ENCODE results near the gene AUNIP. TPM values are rescaled to one million over a fixed set of nuclear protein-coding genes. Genes with fewer than 3 reads are reported as not detected.

AUNIP gene
- total and polyA plus RNA-seq, 2 experiments from 2014 or later, result 2.2 to 2.3 TPM

DNA sequence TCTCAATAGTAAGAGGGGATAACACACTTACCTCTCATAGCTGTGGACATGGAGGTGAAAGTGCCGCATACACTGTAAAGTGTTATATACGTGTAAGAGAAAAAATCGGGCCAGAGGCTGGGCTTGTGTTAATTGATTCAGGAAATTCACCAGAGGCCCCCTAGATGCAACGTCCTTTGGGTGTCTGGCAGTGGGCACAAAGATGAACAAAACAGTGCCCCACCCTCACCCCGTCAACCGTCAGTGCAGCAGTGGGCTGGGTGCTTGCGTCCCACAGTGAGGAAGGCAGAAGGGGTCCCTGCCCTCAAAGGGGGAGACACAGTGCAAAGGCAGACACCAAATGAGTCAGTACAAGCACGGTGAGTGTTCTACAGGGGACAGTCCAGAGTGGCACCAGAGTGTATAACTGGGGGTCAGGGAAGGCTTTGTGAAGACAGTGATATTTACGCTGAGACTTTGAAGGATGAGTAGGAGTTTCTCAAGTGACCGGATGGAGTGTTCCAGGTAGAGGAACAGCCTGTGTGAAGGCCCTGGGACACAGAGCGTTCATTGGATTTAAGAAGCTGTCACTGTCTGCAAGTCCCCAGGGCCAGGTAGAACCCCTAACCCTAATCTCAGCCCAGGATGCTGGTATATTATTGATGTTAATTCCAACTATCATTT lies 46.1 kb downstream of the AUNIP start:
- 82 to 83% methylated on average over 11 of the region's 11 CpGs for WGBS, 2 experiments (ENCODE audit: low coverage in 1 of 2, low lambda C conversion rate in 2 of 2, missing lambda C conversion rate in 2 of 2)
- peaks cover 7% of the 10 kb centered on the region for H3K4me1 ChIP-seq (ENCODE audit: insufficient read depth)
- H3F3A ChIP-seq (ENCODE audit: insufficient read depth), result peaks cover 3% of the 10 kb centered on the region
- no peaks in the 10 kb centered on the region for H4K20me1 ChIP-seq (ENCODE audit: insufficient read depth)
- H3K27me3 ChIP-seq (replicated peaks; ENCODE audit: insufficient read depth), result no peaks in the 10 kb centered on the region
- H3K79me2 ChIP-seq (ENCODE audit: insufficient read depth), result no peaks in the 10 kb centered on the region
- H3K4me2 ChIP-seq (ENCODE audit: unreplicated experiment), result no peak overlapping the region
- H3K9ac ChIP-seq, result no peak overlapping the region
- no peaks in the 10 kb centered on the region for H3K9me2 ChIP-seq (ENCODE audit: insufficient read depth)
- no peak for TF ChIP-seq EZH2phosphoT487 (IDR thresholded peaks at IDR 0.05; ENCODE audit: insufficient read depth, low read depth)
- no peak for TF ChIP-seq EZH2 (IDR thresholded peaks at IDR 0.05; ENCODE audit: insufficient read depth, poor library complexity, severe bottlenecking)
- DNase-seq, result no peak
- no peaks in the 10 kb centered on the region for H3K9me3 ChIP-seq (ENCODE audit: low read depth)
- no peak overlapping the region for H3K4me3 ChIP-seq
- in situ Hi-C loops (cut with MboI), result loop anchor here (25.0 kb wide), 1 partner anchor 576 kb away; the partner anchor contains the start of genes RSRP1 and SYF2
- no peak overlapping the region for H2AFZ ChIP-seq
- no peak overlapping the region for H3K27ac ChIP-seq
- no peaks in the 10 kb centered on the region; the same call in 1 of the 2 replicates for H3K36me3 ChIP-seq (ENCODE audit: low read depth)

DNA sequence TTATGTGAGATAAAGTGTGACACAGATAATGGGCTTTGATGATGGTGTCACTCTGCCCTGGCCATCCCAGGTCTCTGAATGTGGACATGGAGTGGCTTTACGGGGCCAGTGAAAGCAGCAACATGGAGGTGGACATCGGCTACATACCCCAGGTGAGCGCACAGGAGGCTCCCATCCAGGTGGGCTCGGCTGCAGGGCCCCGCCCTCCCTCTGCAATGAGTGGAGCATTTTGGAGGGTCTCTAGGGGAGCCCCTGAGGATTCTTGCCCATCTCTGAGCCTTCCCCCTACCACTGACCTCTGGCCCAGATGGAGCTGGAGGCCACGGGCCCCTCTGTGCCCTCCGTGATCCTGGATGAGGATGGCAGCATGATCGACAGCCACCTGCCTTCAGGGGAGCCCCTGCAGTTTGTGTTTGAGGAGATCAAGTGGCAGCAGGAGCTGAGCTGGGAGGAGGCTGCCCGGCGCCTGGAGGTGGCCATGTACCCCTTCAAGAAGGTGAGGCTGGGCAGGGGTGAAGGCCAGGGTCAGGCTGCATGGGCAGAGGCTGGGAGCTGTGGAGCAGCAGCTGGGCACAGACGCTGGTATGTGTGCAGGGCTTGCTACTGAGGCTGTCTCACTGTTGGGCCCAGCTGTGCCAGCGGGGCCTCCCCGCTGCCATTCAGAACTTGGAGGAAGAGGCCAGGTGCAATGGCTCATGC lies 47.7 kb downstream of the AUNIP start:
- H3K4me1 ChIP-seq (ENCODE audit: insufficient read depth), result peaks cover 2% of the 10 kb centered on the region
- no peak overlapping the region for H3K4me3 ChIP-seq
- H3K79me2 ChIP-seq (ENCODE audit: insufficient read depth), result no peaks in the 10 kb centered on the region
- no peak overlapping the region for H3K4me2 ChIP-seq (ENCODE audit: unreplicated experiment)
- WGBS, 2 experiments (ENCODE audit: low coverage in 1 of 2, low lambda C conversion rate in 2 of 2, missing lambda C conversion rate in 2 of 2), result 89 to 90% methylated on average over 13 of the region's 13 CpGs
- no peaks in the 10 kb centered on the region for H3K27me3 ChIP-seq (replicated peaks; ENCODE audit: insufficient read depth)
- no peak overlapping the region for H2AFZ ChIP-seq
- no peaks in the 10 kb centered on the region for H3F3A ChIP-seq (ENCODE audit: insufficient read depth)
- no peaks in the 10 kb centered on the region for H4K20me1 ChIP-seq (ENCODE audit: insufficient read depth)
- H3K9ac ChIP-seq, result no peak overlapping the region
- no peak for TF ChIP-seq EZH2phosphoT487 (IDR thresholded peaks at IDR 0.05; ENCODE audit: insufficient read depth, low read depth)
- DNase-seq, result no peak
- no peaks in the 10 kb centered on the region for H3K9me2 ChIP-seq (ENCODE audit: insufficient read depth)
- no peaks in the 10 kb centered on the region for H3K9me3 ChIP-seq (ENCODE audit: low read depth)
- in situ Hi-C loops (cut with MboI), result loop anchor here (25.0 kb wide), 1 partner anchor 574 kb away; the partner anchor contains the start of genes RSRP1 and SYF2
- no peaks in the 10 kb centered on the region; the same call in 1 of the 2 replicates for H3K36me3 ChIP-seq (ENCODE audit: low read depth)
- H3K27ac ChIP-seq, result no peak overlapping the region

DNA sequence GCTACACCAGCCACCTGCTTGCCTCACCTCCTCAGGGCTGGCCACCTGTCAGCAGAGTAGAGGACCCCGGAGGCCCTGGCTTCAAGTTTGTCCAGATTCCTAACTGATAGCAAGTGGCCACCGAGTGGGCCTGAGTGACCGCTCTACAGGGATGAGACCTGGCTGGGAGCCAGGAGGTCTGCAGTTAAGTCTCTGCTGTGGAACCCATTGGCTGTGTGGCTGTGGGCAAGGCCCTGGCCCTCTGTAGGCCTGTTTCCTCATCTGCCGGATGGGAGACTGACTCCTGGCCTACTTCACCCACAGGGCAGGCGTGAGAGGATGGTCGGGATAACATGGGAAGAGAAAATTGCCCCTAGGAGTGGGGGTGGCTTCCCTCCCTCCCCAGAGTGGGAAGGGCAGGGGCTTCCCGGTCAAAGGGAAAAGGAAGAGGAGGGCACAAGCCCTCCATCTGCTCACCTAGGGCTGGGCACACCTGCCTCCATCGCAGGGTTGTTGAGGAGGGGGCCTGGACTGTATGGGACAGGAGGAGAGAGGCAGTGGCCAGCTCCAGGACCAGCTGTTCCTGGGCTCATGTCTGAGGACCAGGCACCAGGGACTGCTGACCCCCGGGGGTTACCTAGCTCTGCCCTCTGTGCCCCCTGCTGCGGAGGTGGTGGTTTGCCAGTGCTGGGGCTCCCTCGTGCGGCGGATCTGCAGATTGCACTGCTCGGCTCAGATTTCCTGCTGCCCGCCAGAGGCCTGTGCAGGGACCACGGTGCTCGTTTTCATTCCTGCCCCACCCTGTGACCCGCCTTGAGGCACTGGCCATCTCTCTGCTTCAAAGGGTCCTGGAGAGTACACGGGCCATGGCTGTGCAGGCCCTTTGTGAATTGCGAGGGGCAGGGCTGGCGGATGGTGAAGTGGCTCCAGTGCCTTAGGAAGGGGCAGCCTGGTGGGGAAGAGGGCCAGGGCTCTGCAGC lies 48.6 kb downstream of the AUNIP start:
- H3F3A ChIP-seq (ENCODE audit: insufficient read depth), result peaks cover 4% of the 10 kb centered on the region; the same call in 1 of the 2 replicates
- H3K9ac ChIP-seq, result no peak overlapping the region
- no peak overlapping the region for H3K4me3 ChIP-seq
- peak; percentile 67 for DNase-seq
- H3K9me2 ChIP-seq (ENCODE audit: insufficient read depth), result no peaks in the 10 kb centered on the region
- no peak overlapping the region for H3K4me2 ChIP-seq (ENCODE audit: unreplicated experiment)
- in situ Hi-C loops (cut with MboI), result loop anchor here (25.0 kb wide), 1 partner anchor 573 kb away; the partner anchor contains the start of genes RSRP1 and SYF2
- H3K27me3 ChIP-seq (replicated peaks; ENCODE audit: insufficient read depth), result no peaks in the 10 kb centered on the region
- WGBS, 2 experiments (ENCODE audit: low coverage in 1 of 2, low lambda C conversion rate in 2 of 2, missing lambda C conversion rate in 2 of 2), result 35 to 37% methylated on average over 20 of the region's 21 CpGs
- TF ChIP-seq EZH2phosphoT487 (IDR thresholded peaks at IDR 0.05; ENCODE audit: insufficient read depth, low read depth) (no peak), EZH2 (IDR thresholded peaks at IDR 0.05; ENCODE audit: insufficient read depth, poor library complexity, severe bottlenecking) (no peak)
- no peaks in the 10 kb centered on the region for H3K9me3 ChIP-seq (ENCODE audit: low read depth)
- no peaks in the 10 kb centered on the region; the same call in 1 of the 2 replicates for H3K36me3 ChIP-seq (ENCODE audit: low read depth)
- no peaks in the 10 kb centered on the region for H4K20me1 ChIP-seq (ENCODE audit: insufficient read depth)
- H3K79me2 ChIP-seq (ENCODE audit: insufficient read depth), result no peaks in the 10 kb centered on the region
- H3K27ac ChIP-seq, result no peak overlapping the region
- H3K4me1 ChIP-seq (ENCODE audit: insufficient read depth), result peaks cover 11% of the 10 kb centered on the region
- H2AFZ ChIP-seq, result no peak overlapping the region

DNA sequence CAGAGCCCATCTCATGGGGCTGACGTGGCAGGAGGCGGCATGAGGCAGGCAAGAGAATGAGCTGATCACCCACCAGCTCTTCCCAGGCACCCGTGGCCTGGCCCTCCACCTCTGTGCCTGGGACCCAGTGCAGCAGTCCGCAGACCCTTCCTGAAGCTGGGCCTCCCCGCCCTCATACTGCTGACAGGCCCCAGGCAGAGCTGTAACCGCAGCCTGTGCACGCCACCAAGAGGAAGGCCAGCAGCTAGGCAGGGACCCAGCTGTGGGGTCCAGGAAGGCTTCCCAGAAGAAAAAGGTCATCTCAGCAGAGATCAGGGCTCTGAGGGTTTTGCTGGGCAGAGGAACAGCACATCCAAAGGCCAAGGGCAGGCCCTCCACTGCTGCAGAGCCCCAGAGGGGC lies 49.3 kb downstream of the AUNIP start:
- in situ Hi-C loops (cut with MboI), result loop anchor here (25.0 kb wide), 1 partner anchor 573 kb away; the partner anchor contains the start of genes RSRP1 and SYF2
- no peaks in the 10 kb centered on the region; the same call in 1 of the 2 replicates for H3K36me3 ChIP-seq (ENCODE audit: low read depth)
- no peak overlapping the region for H3K4me2 ChIP-seq (ENCODE audit: unreplicated experiment)
- H3K4me3 ChIP-seq, result no peak overlapping the region
- DNase-seq, result no peak
- H3K27ac ChIP-seq, result no peak overlapping the region
- H3K9me3 ChIP-seq (ENCODE audit: low read depth), result no peaks in the 10 kb centered on the region
- H3K9me2 ChIP-seq (ENCODE audit: insufficient read depth), result no peaks in the 10 kb centered on the region
- no peak overlapping the region for H3K9ac ChIP-seq
- 95 to 97% methylated on average over 7 of the region's 7 CpGs for WGBS, 2 experiments (ENCODE audit: low coverage in 1 of 2, low lambda C conversion rate in 2 of 2, missing lambda C conversion rate in 2 of 2)
- no peaks in the 10 kb centered on the region for H3K27me3 ChIP-seq (replicated peaks; ENCODE audit: insufficient read depth)
- H2AFZ ChIP-seq, result no peak overlapping the region
- TF ChIP-seq EZH2phosphoT487 (IDR thresholded peaks at IDR 0.05; ENCODE audit: insufficient read depth, low read depth), result no peak
- no peak for TF ChIP-seq EZH2 (IDR thresholded peaks at IDR 0.05; ENCODE audit: insufficient read depth, poor library complexity, severe bottlenecking)
- no peaks in the 10 kb centered on the region for H4K20me1 ChIP-seq (ENCODE audit: insufficient read depth)
- peaks cover 10% of the 10 kb centered on the region for H3F3A ChIP-seq (ENCODE audit: insufficient read depth)
- H3K79me2 ChIP-seq (ENCODE audit: insufficient read depth), result peaks cover 4% of the 10 kb centered on the region; the same call in 1 of the 2 replicates
- peaks cover 18% of the 10 kb centered on the region for H3K4me1 ChIP-seq (ENCODE audit: insufficient read depth)

Data from GM23248 (cell line).